ENCODE results near the gene LIMS1. TPM values are rescaled to one million over a fixed set of nuclear protein-coding genes. Genes with fewer than 3 reads are reported as not detected.
"Not testable (repeated sequence)": the region's sequence is repeated elsewhere in the genome, so short reads cannot be mapped to it uniquely, and the experiment has no call there.

LIMS1 gene
- total RNA-seq, 1 donor from 2014 or later = 97.6 TPM

GRCh38 chr2:108658553-108658952 is 124.3 kb downstream of the LIMS1 start:
- H3K9me3 ChIP-seq; H3K4me1 ChIP-seq; H3K4me3 ChIP-seq; H3K27ac ChIP-seq; H3K27me3 ChIP-seq; intact Hi-C loops (cut with DNase I); DNase-seq; ATAC-seq; H3K36me3 ChIP-seq: not testable (repeated sequence)

DNA sequence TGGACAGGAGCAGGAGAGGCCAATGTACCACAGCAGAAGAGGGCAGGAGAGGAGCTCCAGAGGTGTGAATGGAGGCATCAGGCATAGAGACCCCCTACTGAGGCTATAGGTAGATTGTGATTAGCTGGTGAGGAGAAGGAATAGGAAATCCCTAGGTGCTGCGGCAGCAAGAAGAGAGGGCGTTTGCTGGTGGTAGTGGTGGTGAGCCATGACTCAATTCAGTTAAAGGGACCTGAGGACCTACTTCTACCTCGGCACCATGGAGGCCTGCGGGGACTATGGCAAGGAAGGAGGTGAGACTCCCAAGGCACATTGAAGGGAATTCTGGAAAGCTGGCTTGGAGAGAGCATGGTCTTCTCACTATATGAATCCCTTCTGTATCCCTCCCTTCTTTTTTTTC is 127.2 kb downstream of the LIMS1 start:
- H3K27ac ChIP-seq; H3K9me3 ChIP-seq; DNase-seq; H3K27me3 ChIP-seq; H3K36me3 ChIP-seq; ATAC-seq; H3K4me3 ChIP-seq; intact Hi-C loops (cut with DNase I); H3K4me1 ChIP-seq: not testable (repeated sequence)

- H3K9me3 ChIP-seq; H3K4me1 ChIP-seq; intact Hi-C loops (cut with DNase I); H3K36me3 ChIP-seq; H3K27ac ChIP-seq; H3K27me3 ChIP-seq; DNase-seq; H3K4me3 ChIP-seq: not testable (repeated sequence)
- peak; percentile 44 for ATAC-seq
These were observed 127.9 kb downstream of the LIMS1 start for GRCh38 chr2:108662207-108662612.

GRCh38 chr2:108663346-108663745 is 129.1 kb downstream of the LIMS1 start:
- ATAC-seq; intact Hi-C loops (cut with DNase I); H3K27ac ChIP-seq: not testable (repeated sequence)

GRCh38 chr2:108664089-108664488 is 129.8 kb downstream of the LIMS1 start:
- H3K36me3 ChIP-seq; H3K9me3 ChIP-seq; H3K27ac ChIP-seq; H3K27me3 ChIP-seq; DNase-seq; H3K4me1 ChIP-seq; ATAC-seq; intact Hi-C loops (cut with DNase I); H3K4me3 ChIP-seq: not testable (repeated sequence)

More at GRCh38 chr2:108663346-108663745, 129.1 kb downstream of the LIMS1 start:
- not testable (repeated sequence) for H3K4me1 ChIP-seq, H3K4me3 ChIP-seq, DNase-seq, H3K9me3 ChIP-seq, H3K27me3 ChIP-seq, H3K36me3 ChIP-seq

DNA sequence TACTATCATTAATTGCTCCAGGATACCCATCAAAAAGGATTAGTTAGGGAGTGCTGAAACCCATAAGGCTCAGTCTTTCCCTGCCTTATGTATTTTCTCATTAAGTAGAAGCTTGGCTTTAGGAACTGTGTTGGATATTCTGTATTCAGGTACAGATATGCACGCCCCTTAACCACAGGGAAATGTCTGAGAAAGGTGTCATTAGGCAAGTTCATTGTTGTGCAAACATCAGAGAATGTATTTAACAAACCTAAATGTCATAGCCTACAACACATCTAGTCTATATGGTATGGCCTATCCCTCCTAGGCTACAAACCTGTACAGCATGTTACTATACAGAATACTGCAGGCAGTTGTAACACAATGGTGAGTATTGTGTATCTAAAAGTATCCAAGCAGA is 130.7 kb downstream of the LIMS1 start:
- intact Hi-C loops (cut with DNase I) = not testable (repeated sequence)

GRCh38 chr2:108665975-108666374 is 131.7 kb downstream of the LIMS1 start:
- H3K36me3 ChIP-seq; H3K27me3 ChIP-seq; H3K27ac ChIP-seq; H3K9me3 ChIP-seq; intact Hi-C loops (cut with DNase I); H3K4me3 ChIP-seq; ATAC-seq; H3K4me1 ChIP-seq; DNase-seq: not testable (repeated sequence)

More for the DNA sequence above, 130.7 kb downstream of the LIMS1 start:
- not testable (repeated sequence) for H3K4me3 ChIP-seq, H3K9me3 ChIP-seq, H3K27me3 ChIP-seq, H3K27ac ChIP-seq, ATAC-seq, DNase-seq, H3K4me1 ChIP-seq, H3K36me3 ChIP-seq

DNA sequence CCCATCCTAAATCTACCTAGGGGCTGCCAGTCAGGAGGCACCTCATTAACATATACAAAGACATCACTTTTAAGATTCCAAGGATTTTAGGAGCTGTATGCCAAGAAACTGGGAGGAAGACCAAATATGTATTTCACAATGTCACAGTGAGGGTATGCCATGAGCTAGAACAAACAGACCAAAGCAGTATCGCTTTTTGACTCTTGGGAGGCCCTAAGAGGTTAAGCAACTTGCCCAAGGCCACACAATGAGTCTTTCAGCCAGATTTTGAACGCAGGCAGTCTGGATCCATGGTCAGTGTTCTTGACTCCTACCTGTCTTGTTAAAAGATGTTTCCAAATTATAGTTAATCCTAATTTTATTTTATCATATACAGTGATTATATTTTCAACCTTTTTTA is 132.9 kb downstream of the LIMS1 start:
- H3K27me3 ChIP-seq; DNase-seq; H3K36me3 ChIP-seq; H3K4me1 ChIP-seq; H3K9me3 ChIP-seq; intact Hi-C loops (cut with DNase I); H3K4me3 ChIP-seq; H3K27ac ChIP-seq: not testable (repeated sequence)
- ATAC-seq = peak; percentile 80

- H3K9me3 ChIP-seq; ATAC-seq; DNase-seq; intact Hi-C loops (cut with DNase I); H3K4me3 ChIP-seq; H3K27ac ChIP-seq; H3K27me3 ChIP-seq; H3K4me1 ChIP-seq: not testable (repeated sequence)
- H3K36me3 ChIP-seq = peaks cover 15% of the 10 kb centered on the region
These were observed 136.0 kb downstream of the LIMS1 start for GRCh38 chr2:108670282-108670681.

- H3K4me1 ChIP-seq; H3K27me3 ChIP-seq; H3K4me3 ChIP-seq; DNase-seq; H3K9me3 ChIP-seq; H3K27ac ChIP-seq; intact Hi-C loops (cut with DNase I): not testable (repeated sequence)
- H3K36me3 ChIP-seq = peaks cover 23% of the 10 kb centered on the region
- ATAC-seq = peak; percentile 22
These were observed 138.0 kb downstream of the LIMS1 start for GRCh38 chr2:108672200-108672805.

DNA sequence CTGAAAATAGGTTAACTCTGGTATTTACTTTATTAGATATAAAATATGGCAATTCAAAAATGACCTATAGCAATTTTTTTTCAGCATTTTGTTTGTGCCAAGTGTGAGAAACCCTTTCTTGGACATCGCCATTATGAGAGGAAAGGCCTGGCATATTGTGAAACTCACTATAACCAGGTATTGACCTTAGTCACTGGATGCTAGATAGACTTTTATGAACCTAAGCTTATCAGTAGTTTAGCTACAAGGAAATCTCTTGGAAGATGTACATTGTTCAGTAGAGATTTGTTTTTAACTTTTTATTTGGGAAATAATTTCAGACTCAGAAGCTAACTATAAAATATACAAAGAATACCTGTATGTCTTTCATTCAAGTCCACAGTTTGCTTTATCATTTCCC is 142.3 kb downstream of the LIMS1 start:
- H3K4me3 ChIP-seq, H3K27ac ChIP-seq: not testable (repeated sequence)
- peaks cover 33% of the 10 kb centered on the region for H3K36me3 ChIP-seq

GRCh38 chr2:108677239-108677744 is 143.0 kb downstream of the LIMS1 start:
- ATAC-seq; H3K27me3 ChIP-seq; DNase-seq; H3K4me3 ChIP-seq; H3K9me3 ChIP-seq; intact Hi-C loops (cut with DNase I); H3K27ac ChIP-seq: not testable (repeated sequence)
- Histone ChIP-seq H3K36me3 (peaks cover 40% of the 10 kb centered on the region), H3K4me1 (peaks cover 20% of the 10 kb centered on the region)

More for the DNA sequence above, 142.3 kb downstream of the LIMS1 start:
- H3K27me3 ChIP-seq; intact Hi-C loops (cut with DNase I); ATAC-seq; DNase-seq; H3K9me3 ChIP-seq: not testable (repeated sequence)
- peaks cover 20% of the 10 kb centered on the region for H3K4me1 ChIP-seq

GRCh38 chr2:108678198-108678651 is 144.0 kb downstream of the LIMS1 start:
- Histone ChIP-seq H3K4me1 (peaks cover 20% of the 10 kb centered on the region), H3K36me3 (peaks cover 46% of the 10 kb centered on the region)
- DNase-seq; H3K4me3 ChIP-seq; H3K9me3 ChIP-seq; H3K27me3 ChIP-seq; intact Hi-C loops (cut with DNase I); H3K27ac ChIP-seq: not testable (repeated sequence)
- ATAC-seq = peak; percentile 85

GRCh38 chr2:108680805-108681204 is 146.5 kb downstream of the LIMS1 start:
- H3K9me3 ChIP-seq; H3K4me3 ChIP-seq; intact Hi-C loops (cut with DNase I); H3K27me3 ChIP-seq; H3K27ac ChIP-seq; DNase-seq; ATAC-seq: not testable (repeated sequence)
- Histone ChIP-seq H3K4me1 (peaks cover 20% of the 10 kb centered on the region), H3K36me3 (peaks cover 57% of the 10 kb centered on the region)
